ENCODE results near the gene NAGLU.
A peak's percentile ranks its signal among the peaks of the same experiment; 100 is the strongest.

NAGLU gene

GRCh38 chr17:42536048-42536371, at the start of gene NAGLU:
Gene NAGLU (plus strand): TSS chr17:42536241. CDS start chr17:42536273, 32 bp downstream.
- DNase-seq = peak; percentile 94

DNA sequence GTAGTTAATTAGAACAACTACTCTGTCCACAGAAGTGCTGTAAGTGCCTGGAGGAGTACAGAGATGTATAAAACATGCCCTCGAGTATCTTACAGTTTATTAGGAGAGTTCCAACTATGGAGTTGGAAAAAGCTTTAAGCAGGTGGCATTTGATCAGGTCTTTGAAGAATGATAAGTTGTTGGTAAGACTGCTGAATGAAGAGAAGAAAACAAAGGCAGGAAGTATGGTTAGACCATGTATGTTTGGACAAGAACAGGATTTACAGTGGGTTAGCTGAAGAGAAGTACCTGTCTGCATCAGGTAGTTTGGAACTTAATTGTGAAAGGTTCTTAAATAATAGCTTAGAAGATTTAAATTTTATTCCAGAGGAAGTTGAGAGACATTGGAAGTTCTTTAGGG, 48.0 kb upstream of the NAGLU start:
- no peak for DNase-seq

- DNase-seq = no peak
Measured at GRCh38 chr17:42493319-42493718, 42.7 kb upstream of the NAGLU start.

GRCh38 chr17:42494673-42495072, 41.4 kb upstream of the NAGLU start:
- DNase-seq = no peak

DNA sequence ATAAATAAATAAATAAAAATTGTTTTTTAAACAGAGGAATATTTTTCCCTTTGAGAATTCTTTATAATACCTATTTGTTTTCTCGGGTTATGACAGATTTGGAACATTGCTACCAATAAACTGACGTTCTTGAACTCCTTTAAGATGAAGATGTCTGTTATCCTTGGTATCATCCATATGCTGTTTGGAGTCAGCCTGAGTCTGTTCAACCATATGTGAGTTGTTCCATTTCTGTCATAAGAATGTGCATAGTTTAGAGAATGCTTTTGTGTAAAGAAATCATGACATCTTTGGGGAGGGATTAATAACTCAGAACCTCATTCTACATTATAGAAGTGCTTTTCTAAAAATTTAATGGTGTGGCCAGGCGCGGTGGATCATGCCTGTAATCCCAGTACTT, 37.2 kb upstream of the NAGLU start:
- no peak for DNase-seq

DNA sequence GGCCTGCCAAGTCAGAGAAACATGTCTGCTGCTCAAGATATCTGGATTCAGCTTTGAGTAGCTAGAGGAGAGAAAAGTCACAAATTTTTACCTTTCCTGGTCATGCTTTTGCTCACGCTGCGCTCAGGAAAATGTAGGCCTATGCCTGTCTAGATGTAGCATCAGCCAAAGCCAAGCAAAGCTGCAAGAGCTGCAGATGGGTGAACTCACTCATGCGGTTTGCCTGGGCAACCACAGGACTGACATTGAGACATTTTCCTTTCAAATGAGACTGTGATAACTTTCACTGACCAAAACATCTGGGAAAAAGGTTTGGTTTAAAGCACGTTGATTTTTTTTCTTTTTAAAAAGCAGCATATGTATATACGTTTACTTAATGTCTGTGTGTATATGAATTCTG, 34.0 kb upstream of the NAGLU start:
- DNase-seq = no peak

- DNase-seq = no peak
Measured at GRCh38 chr17:42502926-42503325, 33.1 kb upstream of the NAGLU start.

DNA sequence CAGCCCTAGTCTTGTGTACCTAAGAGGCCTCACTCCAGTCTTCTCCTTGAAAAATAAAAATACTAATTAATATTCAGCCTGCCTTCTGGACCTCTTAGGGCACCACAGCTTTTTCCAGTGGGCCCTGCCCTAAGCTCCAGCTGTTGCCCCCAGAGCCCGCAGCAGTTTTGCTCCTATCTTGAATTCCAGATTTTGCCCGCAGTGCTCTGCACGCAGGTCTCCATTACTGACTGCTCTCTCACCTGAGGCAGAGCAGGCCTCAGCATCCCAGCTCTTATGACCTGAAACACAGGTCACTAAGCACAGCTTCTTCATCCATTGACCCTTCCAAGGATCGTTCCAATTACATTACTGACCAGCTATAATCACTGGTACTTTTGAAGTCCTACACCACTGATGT, 28.4 kb upstream of the NAGLU start:
- DNase-seq = no peak

DNA sequence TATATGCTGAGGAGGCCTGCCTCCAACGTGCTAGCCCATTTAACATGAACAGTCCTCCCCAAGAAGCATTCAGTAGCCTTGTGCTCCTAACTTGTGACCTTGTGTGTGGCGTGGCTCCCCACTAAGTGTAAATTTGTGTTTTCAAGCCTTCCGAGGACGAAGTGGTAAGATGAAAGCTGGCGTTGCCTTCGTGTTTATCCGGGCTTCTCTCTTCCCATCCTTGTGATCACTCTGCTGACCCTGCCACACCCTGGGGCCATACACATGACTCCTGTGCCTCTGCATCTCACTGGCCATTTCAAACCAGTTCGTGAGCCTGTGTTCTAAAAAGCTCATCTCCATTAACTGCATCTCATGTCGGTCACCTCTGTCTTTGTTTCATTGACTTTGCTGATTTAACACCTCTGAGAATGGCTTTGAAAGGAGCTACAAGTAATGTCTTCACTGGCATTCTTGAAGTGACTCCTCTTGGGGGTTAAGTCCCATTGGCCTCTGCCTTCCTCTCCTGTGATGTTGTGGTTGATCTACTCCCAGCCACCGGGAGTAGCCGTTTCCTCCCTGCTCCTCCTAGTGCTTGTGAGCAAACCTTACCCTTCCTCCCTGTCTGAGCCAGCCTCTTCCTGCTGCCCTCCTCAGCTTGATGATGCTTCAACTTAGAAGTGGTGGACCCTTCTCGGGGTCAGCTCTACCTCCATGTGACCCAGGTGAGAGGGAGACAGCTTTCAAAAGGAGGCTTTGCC, 27.4 kb upstream of the NAGLU start:
- DNase-seq = no peak

DNA sequence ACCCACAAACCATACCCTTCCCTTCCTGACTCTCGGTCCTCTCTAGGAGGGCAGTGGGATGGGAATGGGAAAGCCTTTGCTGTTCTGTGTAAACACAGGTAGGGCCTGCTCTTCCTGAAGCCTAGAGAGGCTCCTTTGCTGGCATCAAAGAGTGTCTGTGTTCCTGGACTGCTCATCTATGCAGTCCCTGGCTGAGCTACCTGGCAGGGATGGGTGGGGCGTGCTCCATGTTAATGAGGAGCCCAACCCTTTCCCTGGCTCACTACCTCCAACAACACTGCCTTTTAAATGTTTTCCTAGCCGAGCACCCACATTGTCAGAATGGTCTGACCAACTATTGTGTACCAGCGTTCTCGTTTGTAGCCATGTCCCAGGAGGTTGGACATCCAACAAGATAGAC, 26.6 kb upstream of the NAGLU start:
- DNase-seq = no peak

DNA sequence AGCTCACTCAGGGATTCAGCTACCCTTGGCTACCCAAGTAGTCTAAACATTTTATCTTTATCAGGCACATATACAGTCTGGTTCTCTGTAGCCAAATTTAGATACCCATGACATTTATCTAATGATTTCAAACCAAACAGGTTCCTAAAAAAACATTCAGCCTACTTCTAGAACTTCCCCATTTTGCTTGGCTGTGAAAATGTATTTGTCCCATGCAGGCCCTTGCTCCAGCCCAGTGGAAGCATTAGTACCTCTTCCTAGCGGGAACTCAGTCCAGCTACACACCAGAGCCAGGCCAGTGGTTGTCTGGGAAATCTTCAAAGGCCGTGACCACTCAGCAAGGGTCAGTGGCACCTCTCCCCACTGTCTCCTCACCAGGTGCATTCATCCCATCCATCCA, 26.2 kb upstream of the NAGLU start:
- DNase-seq = no peak

GRCh38 chr17:42512246-42512645, 23.8 kb upstream of the NAGLU start:
- DNase-seq = no peak

DNA sequence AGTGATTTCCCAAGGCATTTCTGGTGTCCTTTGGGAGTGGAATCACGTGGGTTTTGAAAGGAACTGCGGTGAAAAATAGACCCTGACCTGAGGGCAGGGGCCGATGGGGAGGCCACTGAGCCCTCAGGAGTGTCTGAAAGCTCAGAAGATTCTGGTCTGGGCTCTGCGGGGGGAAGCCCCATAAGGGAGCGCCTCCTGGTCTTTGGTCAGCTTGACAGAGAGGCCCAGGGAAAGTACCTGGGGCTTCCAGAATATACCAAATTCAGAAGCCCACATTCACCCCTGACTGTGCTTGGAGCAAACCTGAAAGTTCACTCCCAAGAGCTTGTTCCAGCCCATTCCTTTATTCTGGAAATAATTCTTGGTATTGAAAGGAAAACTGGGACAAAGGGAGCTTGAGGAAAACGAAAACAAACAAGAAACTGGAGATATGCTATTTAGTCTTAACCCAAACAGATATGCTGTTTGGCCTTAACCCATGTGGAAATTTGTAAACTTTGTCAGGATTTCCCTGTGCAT, 23.2 kb upstream of the NAGLU start:
- no peak for DNase-seq

DNA sequence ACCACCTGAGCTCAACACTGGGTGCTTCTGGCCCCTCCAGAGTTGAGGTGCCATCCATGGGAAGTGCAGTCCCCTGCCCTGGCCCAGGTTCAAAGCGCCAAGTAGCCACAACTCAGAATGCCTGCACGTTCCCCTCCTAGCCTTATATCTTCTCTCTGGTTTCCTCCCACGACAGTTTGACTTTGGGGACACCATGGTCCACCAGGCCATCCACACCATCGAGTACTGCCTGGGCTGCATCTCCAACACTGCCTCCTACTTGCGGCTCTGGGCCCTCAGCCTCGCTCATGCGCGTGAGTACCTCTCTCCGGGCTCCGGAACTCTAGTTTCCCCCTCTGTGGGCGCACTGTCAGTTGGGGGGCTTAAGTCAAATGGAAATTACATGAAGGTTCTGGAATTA, 22.4 kb upstream of the NAGLU start:
- DNase-seq = no peak

- DNase-seq = no peak
Measured at GRCh38 chr17:42514279-42514678, 21.8 kb upstream of the NAGLU start.

GRCh38 chr17:42514867-42515266, 21.2 kb upstream of the NAGLU start:
- DNase-seq = no peak

DNA sequence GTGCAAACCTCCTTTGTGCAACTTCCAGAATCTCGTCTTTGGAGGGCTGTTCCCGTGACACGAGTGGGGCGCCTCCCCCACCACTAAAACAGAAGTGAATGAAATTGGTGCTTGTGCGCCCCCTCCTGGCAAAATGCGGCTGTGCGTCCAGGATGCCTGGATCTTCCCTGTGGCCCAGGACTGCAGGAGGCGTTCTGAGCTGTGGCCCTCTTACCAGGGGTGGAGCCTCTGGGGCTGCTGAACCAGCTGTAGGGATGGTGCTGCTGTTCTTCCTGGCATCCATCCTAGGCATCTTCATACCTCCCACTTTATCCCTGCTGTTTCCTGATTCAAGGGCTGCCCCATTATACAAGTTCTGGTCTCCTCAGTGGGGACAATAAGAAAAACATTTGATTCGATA, 18.5 kb upstream of the NAGLU start:
- DNase-seq = peak; percentile 43

- no peak for DNase-seq
Measured at GRCh38 chr17:42518046-42518754, 17.8 kb upstream of the NAGLU start.

- no peak for DNase-seq
Measured at GRCh38 chr17:42518755-42519545, 17.1 kb upstream of the NAGLU start.

- DNase-seq = no peak
Measured at GRCh38 chr17:42519546-42520491, 16.2 kb upstream of the NAGLU start.

- DNase-seq = no peak
Measured at GRCh38 chr17:42520540-42520951, 15.5 kb upstream of the NAGLU start.

GRCh38 chr17:42521036-42521435, 15.0 kb upstream of the NAGLU start:
- no peak for DNase-seq

Data from NCI-H146 (cell line).